H1 (cell line): ENCODE results near the gene PDZD2.

ENCODE experiments used
- EZH2 ChIP-seq: fragments of 200-600 bp; sonication (generic); IDR thresholded peaks from 2 replicates; pipeline ENCODE4 v1.7.1; 2012; ENCODE audit warnings: low read depth, mild to moderate bottlenecking, moderate library complexity, low read length, inconsistent platforms; ENCODE audit not compliant: severe bottlenecking
- SRF ChIP-seq: IDR thresholded peaks from 2 replicates; pipeline ENCODE4 v1.6.1; 2011; ENCODE audit warnings: mild to moderate bottlenecking, low read depth, low read length, moderate library complexity
- TF ChIP-seq, protein P1 (sequence below), 3 experiments: IDR thresholded peaks; 1 replicate in 2 of 3; 2 replicates in 1 of 3; pipeline versions ENCODE4 v1.5.1 to v1.6.1; 2011; ENCODE audit warnings: low read length in 3 of 3, mild to moderate bottlenecking in 3 of 3, inconsistent platforms in 2 of 3, low read depth in 1 of 3, moderate library complexity in 1 of 3; ENCODE audit not compliant: insufficient read depth in 1 of 3; ENCODE audit errors: control extremely low read depth in 1 of 3

DNA sequence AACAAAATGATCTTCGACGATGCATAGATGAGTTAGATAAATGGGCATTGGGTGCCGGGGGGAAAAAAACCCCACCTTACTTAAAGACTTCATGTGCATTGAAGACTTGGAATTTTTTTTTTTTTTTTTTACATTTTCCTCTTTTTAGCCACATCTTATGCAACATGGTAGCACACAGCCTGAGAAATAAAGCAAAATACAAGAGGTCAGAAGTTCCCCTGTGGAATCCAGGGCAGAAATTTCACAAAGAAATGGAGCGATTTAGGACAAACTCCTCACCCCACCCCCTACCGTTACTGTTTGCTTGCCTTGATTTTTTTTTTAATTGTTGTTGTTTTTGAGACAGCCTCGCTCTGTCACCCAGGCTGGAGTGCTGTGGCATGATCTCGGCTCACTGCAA lies 382.0 kb downstream of the PDZD2 start:
- no peak for TF ChIP-seq SRF
- TF ChIP-seq EZH2: no peak
- TF ChIP-seq, protein P1, sequence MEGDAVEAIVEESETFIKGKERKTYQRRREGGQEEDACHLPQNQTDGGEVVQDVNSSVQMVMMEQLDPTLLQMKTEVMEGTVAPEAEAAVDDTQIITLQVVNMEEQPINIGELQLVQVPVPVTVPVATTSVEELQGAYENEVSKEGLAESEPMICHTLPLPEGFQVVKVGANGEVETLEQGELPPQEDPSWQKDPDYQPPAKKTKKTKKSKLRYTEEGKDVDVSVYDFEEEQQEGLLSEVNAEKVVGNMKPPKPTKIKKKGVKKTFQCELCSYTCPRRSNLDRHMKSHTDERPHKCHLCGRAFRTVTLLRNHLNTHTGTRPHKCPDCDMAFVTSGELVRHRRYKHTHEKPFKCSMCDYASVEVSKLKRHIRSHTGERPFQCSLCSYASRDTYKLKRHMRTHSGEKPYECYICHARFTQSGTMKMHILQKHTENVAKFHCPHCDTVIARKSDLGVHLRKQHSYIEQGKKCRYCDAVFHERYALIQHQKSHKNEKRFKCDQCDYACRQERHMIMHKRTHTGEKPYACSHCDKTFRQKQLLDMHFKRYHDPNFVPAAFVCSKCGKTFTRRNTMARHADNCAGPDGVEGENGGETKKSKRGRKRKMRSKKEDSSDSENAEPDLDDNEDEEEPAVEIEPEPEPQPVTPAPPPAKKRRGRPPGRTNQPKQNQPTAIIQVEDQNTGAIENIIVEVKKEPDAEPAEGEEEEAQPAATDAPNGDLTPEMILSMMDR (IDR thresholded peaks at IDR 0.05; ENCODE audit: control extremely low read depth in 1 of 3, insufficient read depth in 1 of 3, low read depth in 1 of 3, low read length in 3 of 3): no peak
